Breast epithelium (tissue), 4 donors: Measurements from ENCODE around the gene KRTAP5-9. TPM values are rescaled to one million over a fixed set of nuclear protein-coding genes. Genes with fewer than 3 reads are reported as not detected.
"Not testable (repeated sequence)": the region's sequence is repeated elsewhere in the genome, so short reads cannot be mapped to it uniquely, and the experiment has no call there.

Experiments used
- DNase-seq, 2 donors: peaks; one replicate each; pipeline ENCODE4 v3.0.0-alpha.2; 2019; ENCODE audit warnings: low spot score in 2 of 2
- H3K27ac ChIP-seq, 2 donors: fragments of 200-600 bp; sonication (generic) in 1 of 2; one replicate each; pipeline ENCODE4 v1.5.1; 2016 to 2019; ENCODE audit warnings: mild to moderate bottlenecking in 1 of 2
- H3K27me3 ChIP-seq, 2 donors: fragments of 200-600 bp; sonication (generic) in 1 of 2; one replicate each; pipeline versions ENCODE4 v1.5.1 to v1.6.0; 2017 to 2019; ENCODE audit warnings: control low read depth in 1 of 2, mild to moderate bottlenecking in 1 of 2
- H3K36me3 ChIP-seq: fragments of 200-600 bp; one replicate; pipeline ENCODE4 v1.5.1; 2019
- H3K4me1 ChIP-seq, 2 donors: fragments of 200-600 bp; sonication (generic); one replicate each; pipeline ENCODE4 v1.5.1; 2016 to 2019; ENCODE audit warnings: control low read depth in 1 of 2
- H3K4me3 ChIP-seq, 3 donors: fragments of 200-600 bp; sonication (generic); 1 replicate in 2 of 3; 2 replicates in 1 of 3; pipeline ENCODE4 v1.5.1; 2016 to 2019; ENCODE audit warnings: mild to moderate bottlenecking in 3 of 3, moderate library complexity in 2 of 3
- H3K9me3 ChIP-seq, 2 donors: fragments of 200-600 bp; sonication (generic) in 1 of 2; one replicate each; pipeline ENCODE4 v1.5.1; 2016 to 2019; ENCODE audit warnings: control low read depth in 1 of 2
- CTCF ChIP-seq, 3 donors: fragments of 450-650 bp; IDR thresholded peaks; one replicate each; pipeline ENCODE4 v1.5.1; 2016 to 2017; ENCODE audit warnings: antibody characterized with exemption in 3 of 3, mild to moderate bottlenecking in 3 of 3, moderate library complexity in 3 of 3
- POLR2A ChIP-seq: fragments of 450-650 bp; IDR thresholded peaks from one replicate; pipeline ENCODE4 v1.6.1; 2016; ENCODE audit warnings: antibody characterized with exemption, mild to moderate bottlenecking, moderate library complexity
- POLR2AphosphoS5 ChIP-seq, 3 donors: sonication (generic); formaldehyde crosslinking; IDR thresholded peaks; one replicate each; pipeline ENCODE4 v1.6.1; 2017; ENCODE audit warnings: antibody characterized with exemption in 3 of 3
- intact Hi-C: fragments of 100-400 bp; cut with DNase I; formaldehyde crosslinking; loops from one replicate; pipeline ENCODE4 v1.15.1; 2023; ENCODE audit warnings: low total_unique reads
- total RNA-seq, 3 donors: library from RNA; depleted of rRNA; stranded (reverse); fragments of >200 nt; gene quantifications; one replicate each; pipeline ENCODE4 v1.1.0, GENCODE V29; 2016

Gene KRTAP5-9
- total RNA-seq, 3 donors from 2014 or later, result 0.32 TPM; not detected in 2

- H3K9me3 ChIP-seq, result no peaks in the 10 kb centered on the region
- H3K4me1 ChIP-seq, result no peaks in the 10 kb centered on the region
- TF ChIP-seq CTCF (IDR thresholded peaks at IDR 0.05) (no peak), POLR2A (no peak), POLR2AphosphoS5 (IDR thresholded peaks at IDR 0.05) (no peak)
- intact Hi-C loops, result no loop called here
- H3K27me3 ChIP-seq, result no peaks in the 10 kb centered on the region
- DNase-seq, result no peak
- no peaks in the 10 kb centered on the region for H3K36me3 ChIP-seq
- H3K27ac ChIP-seq, result no peak overlapping the region
- H3K4me3 ChIP-seq, result no peak overlapping the region
Observed at GRCh38 chr11:71572811-71573210, 24.6 kb downstream of the KRTAP5-9 start.

GRCh38 chr11:71574418-71574817, 26.2 kb downstream of the KRTAP5-9 start:
- Histone ChIP-seq H3K9me3 (no peaks in the 10 kb centered on the region), H3K4me1 (no peaks in the 10 kb centered on the region), H3K36me3 (no peaks in the 10 kb centered on the region), H3K27ac (no peak overlapping the region), H3K4me3 (no peak overlapping the region), H3K27me3 (no peaks in the 10 kb centered on the region)
- intact Hi-C loops, result no loop called here
- TF ChIP-seq CTCF (IDR thresholded peaks at IDR 0.05) (no peak), POLR2A (no peak), POLR2AphosphoS5 (IDR thresholded peaks at IDR 0.05) (no peak)
- DNase-seq, result no peak

GRCh38 chr11:71575723-71576424, 27.7 kb downstream of the KRTAP5-9 start:
- H3K27ac ChIP-seq, result no peak overlapping the region
- H3K27me3 ChIP-seq, result no peaks in the 10 kb centered on the region
- intact Hi-C loops, result no loop called here
- H3K9me3 ChIP-seq, result no peaks in the 10 kb centered on the region
- TF ChIP-seq POLR2AphosphoS5 (IDR thresholded peaks at IDR 0.05), result no peak
- TF ChIP-seq CTCF (IDR thresholded peaks at IDR 0.05), result no peak
- TF ChIP-seq POLR2A, result no peak
- H3K4me1 ChIP-seq, result no peaks in the 10 kb centered on the region
- no peaks in the 10 kb centered on the region for H3K36me3 ChIP-seq
- no peak for DNase-seq
- H3K4me3 ChIP-seq, result no peak overlapping the region

- H3K4me1 ChIP-seq, H3K27me3 ChIP-seq, DNase-seq, H3K36me3 ChIP-seq, H3K4me3 ChIP-seq, intact Hi-C loops, H3K9me3 ChIP-seq, H3K27ac ChIP-seq: not testable (repeated sequence)
Observed at GRCh38 chr11:71576688-71577465, 28.7 kb downstream of the KRTAP5-9 start.

- Histone ChIP-seq H3K27me3 (no peaks in the 10 kb centered on the region), H3K9me3 (no peaks in the 10 kb centered on the region), H3K27ac (no peak overlapping the region), H3K4me3 (no peak overlapping the region), H3K36me3 (no peaks in the 10 kb centered on the region), H3K4me1 (no peaks in the 10 kb centered on the region)
- DNase-seq, result no peak
- TF ChIP-seq POLR2A (no peak), CTCF (IDR thresholded peaks at IDR 0.05) (no peak), POLR2AphosphoS5 (IDR thresholded peaks at IDR 0.05) (no peak)
- intact Hi-C loops, result no loop called here
Observed at GRCh38 chr11:71577469-71578004, 29.3 kb downstream of the KRTAP5-9 start.

GRCh38 chr11:71579513-71579912, 31.3 kb downstream of the KRTAP5-9 start:
- H3K4me1 ChIP-seq, H3K27me3 ChIP-seq, H3K4me3 ChIP-seq, intact Hi-C loops, H3K36me3 ChIP-seq, DNase-seq, H3K27ac ChIP-seq, H3K9me3 ChIP-seq: not testable (repeated sequence)
